ENCODE measurements around the gene ASCC2.
A peak's percentile ranks its signal among the peaks of the same experiment; 100 is the strongest.
"Not testable (repeated sequence)": the region's sequence is repeated elsewhere in the genome, so short reads cannot be mapped to it uniquely, and the experiment has no call there.

The ASCC2 gene

GRCh38 chr22:29784451-29785361 lies 53.4 kb downstream of the ASCC2 start:
- no peak for DNase-seq

- DNase-seq: no peak
These were observed 55.8 kb downstream of the ASCC2 start for GRCh38 chr22:29782061-29782845.

GRCh38 chr22:29780748-29781676 lies 57.1 kb downstream of the ASCC2 start:
- DNase-seq: no peak

- DNase-seq: no peak
These were observed 57.9 kb downstream of the ASCC2 start for GRCh38 chr22:29780220-29780619.

- DNase-seq: no peak
These were observed 64.8 kb downstream of the ASCC2 start for GRCh38 chr22:29773233-29773632.

GRCh38 chr22:29772170-29772641 lies 65.9 kb downstream of the ASCC2 start:
- no peak for DNase-seq

GRCh38 chr22:29769723-29770321 lies 68.3 kb downstream of the ASCC2 start:
- DNase-seq: no peak

GRCh38 chr22:29768052-29768693 lies 69.9 kb downstream of the ASCC2 start:
- DNase-seq: no peak

GRCh38 chr22:29767171-29768051 lies 70.7 kb downstream of the ASCC2 start, which contains the start of gene UQCR10:
Gene UQCR10 (plus strand): TSS chr22:29767369. CDS start chr22:29767399, 30 bp downstream.
- DNase-seq: peak; percentile 94

- DNase-seq: peak; percentile 92
These were observed 71.4 kb downstream of the ASCC2 start, which contains the start of gene ZMAT5 for GRCh38 chr22:29766632-29767170. Gene ZMAT5 (minus strand): TSS chr22:29767007. CDS start chr22:29748544, 18,463 bp downstream.

GRCh38 chr22:29765905-29766631 lies 72.0 kb downstream of the ASCC2 start:
- DNase-seq: no peak

- DNase-seq: no peak
These were observed 75.8 kb downstream of the ASCC2 start for GRCh38 chr22:29762263-29762662.

- DNase-seq: no peak
These were observed 79.1 kb downstream of the ASCC2 start for GRCh38 chr22:29758959-29759358.

GRCh38 chr22:29758068-29758622 lies 79.9 kb downstream of the ASCC2 start:
- no peak for DNase-seq

- DNase-seq: no peak
These were observed 81.0 kb downstream of the ASCC2 start for GRCh38 chr22:29757096-29757495.

GRCh38 chr22:29756341-29756740 lies 81.7 kb downstream of the ASCC2 start:
- no peak for DNase-seq

GRCh38 chr22:29755889-29756288 lies 82.2 kb downstream of the ASCC2 start:
- DNase-seq: no peak

- DNase-seq: not testable (repeated sequence)
These were observed 83.2 kb downstream of the ASCC2 start for GRCh38 chr22:29754658-29755395.
